Esophagus (tissue), 2 donors: ENCODE data around the gene SLC43A3. TPM values are rescaled to one million over a fixed set of nuclear protein-coding genes. Genes with fewer than 3 reads are reported as not detected.

Experiments used
- H3K27ac ChIP-seq, 2 donors: one replicate each; pipeline ENCODE4 v1.5.1; 2013; ENCODE audit warnings: low read depth in 2 of 2, mild to moderate bottlenecking in 2 of 2, inconsistent platforms in 1 of 2, low read length in 1 of 2, moderate library complexity in 1 of 2
- H3K27me3 ChIP-seq, 2 donors: one replicate each; pipeline ENCODE4 v1.6.1; 2013; ENCODE audit warnings: low read length in 2 of 2, control low read depth in 1 of 2, mild to moderate bottlenecking in 1 of 2; ENCODE audit not compliant: insufficient read depth in 2 of 2, control insufficient read depth in 1 of 2
- H3K36me3 ChIP-seq, 2 donors: one replicate each; pipeline ENCODE4 v1.6.1; 2013; ENCODE audit warnings: low read length in 1 of 2; ENCODE audit not compliant: control insufficient read depth in 2 of 2, insufficient read depth in 2 of 2
- H3K4me1 ChIP-seq, 2 donors: one replicate each; pipeline ENCODE4 v1.6.1; 2013; ENCODE audit warnings: low read length in 1 of 2; ENCODE audit not compliant: control insufficient read depth in 2 of 2, insufficient read depth in 2 of 2
- H3K4me3 ChIP-seq, 2 donors: one replicate each; pipeline ENCODE4 v1.5.1; 2013; ENCODE audit warnings: low read length in 2 of 2, mild to moderate bottlenecking in 2 of 2, low read depth in 1 of 2, moderate library complexity in 1 of 2
- H3K9me3 ChIP-seq, 2 donors: one replicate each; pipeline ENCODE4 v1.6.1; 2013; ENCODE audit warnings: mild to moderate bottlenecking in 2 of 2, low read depth in 1 of 2, low read length in 1 of 2, moderate library complexity in 1 of 2; ENCODE audit not compliant: control insufficient read depth in 2 of 2, insufficient read depth in 1 of 2
- WGBS, 2 donors: extraction: QIAGEN DNeasy Blood & Tissue Kit; methylation state at CpG; one replicate each; pipeline ENCODE4 v1.1.7; 2013; 5-methylcytosine and 5-hydroxymethylcytosine counted together
- polyA plus RNA-seq, 2 donors: library from polyadenylated mRNA; stranded (reverse); fragments of 200-250 nt; gene quantifications; one replicate each; pipeline ENCODE4 v1.2.3, GENCODE V29; 2013
- donor health status: healthy with polysubstance abuse.
- donor health status: Bipolar disorder and iron deficiency.

The SLC43A3 gene
- polyA plus RNA-seq, 2 donors: 24.0 to 28.9 TPM

GRCh38 chr11:57460022-57460757, 33.3 kb upstream of the SLC43A3 start, which contains the start of gene RTN4RL2:
Gene RTN4RL2 (plus strand): TSS chr11:57460528. CDS start chr11:57460866, 338 bp downstream.
- Histone ChIP-seq H3K4me1 (peaks cover 18 to 20% of the 10 kb centered on the region in 2 donors), H3K4me3 (peak within 1 kb of the TSS; percentile 42), H3K27ac (no peak within 1 kb of the TSS), H3K36me3 (no peaks in the 10 kb centered on the region), H3K9me3 (no peaks in the 10 kb centered on the region), H3K27me3 (peaks cover 0 to 7% of the 10 kb centered on the region in 2 donors)
- WGBS, 2 donors: 1% methylated on average over 32 to 66 of the region's 66 CpGs

- peak overlapping the region; percentile 8 to 42 for H3K4me3 ChIP-seq
- peaks cover 18 to 20% of the 10 kb centered on the region in 2 donors for H3K4me1 ChIP-seq
- no peak overlapping the region for H3K27ac ChIP-seq
- peaks cover 0 to 7% of the 10 kb centered on the region in 2 donors for H3K27me3 ChIP-seq
- no peaks in the 10 kb centered on the region for H3K9me3 ChIP-seq
- 0 to 1% methylated on average over 48 to 62 of the region's 62 CpGs for WGBS, 2 donors
- H3K36me3 ChIP-seq: no peaks in the 10 kb centered on the region
Observed at GRCh38 chr11:57459164-57460021, 32.5 kb upstream of the SLC43A3 start.

GRCh38 chr11:57458410-57459163, 31.7 kb upstream of the SLC43A3 start:
- H3K4me3 ChIP-seq: peak overlapping the region; percentile 2 to 42
- H3K27ac ChIP-seq: no peak overlapping the region
- H3K36me3 ChIP-seq: no peaks in the 10 kb centered on the region
- WGBS, 2 donors: 1% methylated on average over 41 to 44 of the region's 44 CpGs
- peaks cover 15 to 20% of the 10 kb centered on the region in 2 donors for H3K4me1 ChIP-seq
- H3K9me3 ChIP-seq: no peaks in the 10 kb centered on the region
- peaks cover 0 to 7% of the 10 kb centered on the region in 2 donors for H3K27me3 ChIP-seq

GRCh38 chr11:57458060-57458409, 31.1 kb upstream of the SLC43A3 start:
- H3K4me1 ChIP-seq: peaks cover 15 to 20% of the 10 kb centered on the region in 2 donors
- H3K4me3 ChIP-seq: no peak overlapping the region
- H3K36me3 ChIP-seq: no peaks in the 10 kb centered on the region
- H3K27ac ChIP-seq: no peak overlapping the region
- WGBS, 2 donors: 1 to 12% methylated on average over 10 to 16 of the region's 16 CpGs
- H3K27me3 ChIP-seq: peaks cover 0 to 7% of the 10 kb centered on the region in 2 donors
- H3K9me3 ChIP-seq: no peaks in the 10 kb centered on the region

- Histone ChIP-seq H3K4me1 (peaks cover 15 to 20% of the 10 kb centered on the region in 2 donors), H3K27ac (no peak overlapping the region), H3K36me3 (no peaks in the 10 kb centered on the region), H3K9me3 (no peaks in the 10 kb centered on the region), H3K4me3 (no peak overlapping the region), H3K27me3 (peaks cover 0 to 7% of the 10 kb centered on the region in 2 donors)
- 6 to 14% methylated on average over 7 of the region's 7 CpGs for WGBS, 2 donors
Observed at GRCh38 chr11:57457643-57458023, 30.7 kb upstream of the SLC43A3 start.

GRCh38 chr11:57456960-57457642, 30.2 kb upstream of the SLC43A3 start:
- WGBS, 2 donors: 7% methylated on average over 19 of the region's 19 CpGs

GRCh38 chr11:57453543-57454177, 26.7 kb upstream of the SLC43A3 start:
- Histone ChIP-seq H3K4me1 (peaks cover 3% of the 10 kb centered on the region in 2 donors), H3K27ac (no peak overlapping the region), H3K27me3 (peaks cover 0 to 4% of the 10 kb centered on the region in 2 donors), H3K9me3 (no peaks in the 10 kb centered on the region), H3K4me3 (no peak overlapping the region), H3K36me3 (no peaks in the 10 kb centered on the region)
- WGBS, 2 donors: 56 to 81% methylated on average over 2 of the region's 2 CpGs

More at GRCh38 chr11:57456960-57457642, 30.2 kb upstream of the SLC43A3 start:
- no peak overlapping the region for H3K27ac ChIP-seq
- peaks cover 15 to 20% of the 10 kb centered on the region in 2 donors for H3K4me1 ChIP-seq
- H3K4me3 ChIP-seq: no peak overlapping the region
- H3K9me3 ChIP-seq: no peaks in the 10 kb centered on the region
- H3K36me3 ChIP-seq: no peaks in the 10 kb centered on the region
- H3K27me3 ChIP-seq: peaks cover 0 to 7% of the 10 kb centered on the region in 2 donors

- 65 to 77% methylated on average over 1 of the region's 1 CpG for WGBS, 2 donors
- Histone ChIP-seq H3K27ac (no peak overlapping the region), H3K27me3 (no peaks in the 10 kb centered on the region), H3K4me1 (no peaks in the 10 kb centered on the region), H3K9me3 (no peaks in the 10 kb centered on the region), H3K4me3 (no peak overlapping the region), H3K36me3 (no peaks in the 10 kb centered on the region)
Observed at GRCh38 chr11:57446055-57446454, 19.1 kb upstream of the SLC43A3 start.
